Measurements from ENCODE around the gene TRPM6.

DNA sequence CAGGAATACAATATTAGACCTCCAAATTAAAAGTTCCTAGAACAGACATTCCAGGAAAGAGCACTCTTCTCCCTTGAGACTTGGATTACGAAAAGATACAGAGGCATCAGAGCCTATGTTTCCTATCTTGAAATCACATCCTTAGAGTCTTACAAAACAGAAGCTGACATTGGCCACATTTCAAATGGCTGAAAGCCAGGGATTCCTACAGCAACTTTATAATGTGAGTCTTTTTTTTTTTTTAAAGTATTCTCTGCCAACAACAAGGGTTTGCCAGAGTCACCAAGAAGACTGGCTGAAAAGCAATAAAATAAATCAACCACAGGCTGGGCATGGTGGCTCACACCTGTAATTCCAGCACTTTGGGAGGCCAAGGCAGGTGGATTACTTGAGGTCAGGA is 63.1 kb downstream of the TRPM6 start:
- TF ChIP-seq, protein P1, sequence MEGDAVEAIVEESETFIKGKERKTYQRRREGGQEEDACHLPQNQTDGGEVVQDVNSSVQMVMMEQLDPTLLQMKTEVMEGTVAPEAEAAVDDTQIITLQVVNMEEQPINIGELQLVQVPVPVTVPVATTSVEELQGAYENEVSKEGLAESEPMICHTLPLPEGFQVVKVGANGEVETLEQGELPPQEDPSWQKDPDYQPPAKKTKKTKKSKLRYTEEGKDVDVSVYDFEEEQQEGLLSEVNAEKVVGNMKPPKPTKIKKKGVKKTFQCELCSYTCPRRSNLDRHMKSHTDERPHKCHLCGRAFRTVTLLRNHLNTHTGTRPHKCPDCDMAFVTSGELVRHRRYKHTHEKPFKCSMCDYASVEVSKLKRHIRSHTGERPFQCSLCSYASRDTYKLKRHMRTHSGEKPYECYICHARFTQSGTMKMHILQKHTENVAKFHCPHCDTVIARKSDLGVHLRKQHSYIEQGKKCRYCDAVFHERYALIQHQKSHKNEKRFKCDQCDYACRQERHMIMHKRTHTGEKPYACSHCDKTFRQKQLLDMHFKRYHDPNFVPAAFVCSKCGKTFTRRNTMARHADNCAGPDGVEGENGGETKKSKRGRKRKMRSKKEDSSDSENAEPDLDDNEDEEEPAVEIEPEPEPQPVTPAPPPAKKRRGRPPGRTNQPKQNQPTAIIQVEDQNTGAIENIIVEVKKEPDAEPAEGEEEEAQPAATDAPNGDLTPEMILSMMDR (IDR thresholded peaks at IDR 0.05) = no peak
- no peak for TF ChIP-seq ZFX (IDR thresholded peaks at IDR 0.05; ENCODE audit: borderline replicate concordance)

Measured in 22Rv1 (cell line).